A673 (cell line): ENCODE results near the gene ZNF146.
"Not testable (repeated sequence)": the region's sequence is repeated elsewhere in the genome, so short reads cannot be mapped to it uniquely, and the experiment has no call there.

Source experiments
- CTCF ChIP-seq: fragments of 300-800, 200-600 bp; sonication (generic); conservative IDR thresholded peaks from 2 replicates; pipeline ENCODE4 v1.5.1; 2017; ENCODE audit warnings: low read depth, mild to moderate bottlenecking, antibody characterized with exemption, low read length, moderate library complexity, mixed read lengths
- EZH2 ChIP-seq: fragments of 200-600 bp; sonication (generic); IDR thresholded peaks from 2 replicates; pipeline ENCODE4 v1.6.1; 2017; ENCODE audit warnings: borderline replicate concordance, low read depth, mild to moderate bottlenecking, mixed read lengths, antibody characterized with exemption, low read length; ENCODE audit not compliant: poor library complexity, severe bottlenecking

DNA sequence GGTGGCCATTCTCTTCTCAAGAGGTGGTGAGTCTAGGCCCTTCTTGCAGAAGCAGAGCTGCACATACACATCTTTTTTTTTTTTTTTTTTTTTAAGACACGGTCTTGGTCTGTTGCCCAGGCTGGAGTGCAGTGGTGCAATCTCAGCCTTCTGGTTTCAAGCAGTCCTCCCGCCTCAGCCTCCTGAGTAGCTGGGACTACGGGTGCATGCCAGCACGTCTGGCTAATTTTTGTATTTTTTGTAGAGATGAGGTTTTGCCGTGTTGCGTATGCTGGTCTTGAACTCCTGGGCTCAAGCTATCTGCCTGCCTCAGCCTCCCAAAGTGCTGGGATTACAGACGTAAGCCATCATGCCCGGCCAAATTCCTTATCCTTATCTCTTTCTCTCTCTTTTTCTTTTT lies 41.1 kb upstream of the ZNF146 start:
- TF ChIP-seq CTCF, EZH2: not testable (repeated sequence)
